ENCODE data around the gene C10orf67.
"Not testable (repeated sequence)": the region's sequence is repeated elsewhere in the genome, so short reads cannot be mapped to it uniquely, and the experiment has no call there.

C10orf67 gene

GRCh38 chr10:23326544-23327307 lies 17.9 kb downstream of the C10orf67 start:
- no peak for DNase-seq (ENCODE audit: low read depth in 2 of 2, low spot score in 1 of 2)

- DNase-seq (ENCODE audit: low read depth in 2 of 2, low spot score in 1 of 2) = no peak
Observed at GRCh38 chr10:23325132-23325531, 19.5 kb downstream of the C10orf67 start.

- no peak for DNase-seq (ENCODE audit: low read depth in 2 of 2, low spot score in 1 of 2)
Observed at GRCh38 chr10:23324351-23324750, 20.2 kb downstream of the C10orf67 start.

GRCh38 chr10:23322082-23322481 lies 22.5 kb downstream of the C10orf67 start:
- DNase-seq (ENCODE audit: low read depth in 2 of 2, low spot score in 1 of 2) = no peak

- no peak for DNase-seq (ENCODE audit: low read depth in 2 of 2, low spot score in 1 of 2)
Observed at GRCh38 chr10:23319835-23320234, 24.8 kb downstream of the C10orf67 start.

- no peak for DNase-seq (ENCODE audit: low read depth in 2 of 2, low spot score in 1 of 2)
Observed at GRCh38 chr10:23318359-23318758, 26.2 kb downstream of the C10orf67 start.

- no peak for DNase-seq (ENCODE audit: low read depth in 2 of 2, low spot score in 1 of 2)
Observed at GRCh38 chr10:23317416-23317815, 27.2 kb downstream of the C10orf67 start.

GRCh38 chr10:23316406-23316805 lies 28.2 kb downstream of the C10orf67 start:
- no peak for DNase-seq (ENCODE audit: low read depth in 2 of 2, low spot score in 1 of 2)

- DNase-seq (ENCODE audit: low read depth in 2 of 2, low spot score in 1 of 2) = no peak
Observed at GRCh38 chr10:23315966-23316365, 28.6 kb downstream of the C10orf67 start.

- no peak for DNase-seq (ENCODE audit: low read depth in 2 of 2, low spot score in 1 of 2)
Observed at GRCh38 chr10:23314835-23315239, 29.8 kb downstream of the C10orf67 start.

- DNase-seq (ENCODE audit: low read depth in 2 of 2, low spot score in 1 of 2) = no peak
Observed at GRCh38 chr10:23311034-23311433, 33.6 kb downstream of the C10orf67 start.

GRCh38 chr10:23310404-23310803 lies 34.2 kb downstream of the C10orf67 start:
- no peak for DNase-seq (ENCODE audit: low read depth in 2 of 2, low spot score in 1 of 2)

GRCh38 chr10:23299961-23300360 lies 44.6 kb downstream of the C10orf67 start:
- not testable (repeated sequence) for DNase-seq (ENCODE audit: low read depth in 2 of 2, low spot score in 1 of 2)

- DNase-seq (ENCODE audit: low read depth in 2 of 2, low spot score in 1 of 2) = no peak
Observed at GRCh38 chr10:23294638-23295247, 49.9 kb downstream of the C10orf67 start.

- DNase-seq (ENCODE audit: low read depth in 2 of 2, low spot score in 1 of 2) = no peak
Observed at GRCh38 chr10:23293973-23294590, 50.5 kb downstream of the C10orf67 start.

- no peak for DNase-seq (ENCODE audit: low read depth in 2 of 2, low spot score in 1 of 2)
Observed at GRCh38 chr10:23293145-23293724, 51.4 kb downstream of the C10orf67 start.

- DNase-seq (ENCODE audit: low read depth in 2 of 2, low spot score in 1 of 2) = no peak
Observed at GRCh38 chr10:23291551-23292334, 52.9 kb downstream of the C10orf67 start.

GRCh38 chr10:23284674-23285335 lies 59.8 kb downstream of the C10orf67 start:
- no peak for DNase-seq (ENCODE audit: low read depth in 2 of 2, low spot score in 1 of 2)

- DNase-seq (ENCODE audit: low read depth in 2 of 2, low spot score in 1 of 2) = no peak
Observed at GRCh38 chr10:23284155-23284554, 60.4 kb downstream of the C10orf67 start.

- no peak for DNase-seq (ENCODE audit: low read depth in 2 of 2, low spot score in 1 of 2)
Observed at GRCh38 chr10:23283680-23284079, 60.9 kb downstream of the C10orf67 start.

GRCh38 chr10:23281044-23281433 lies 63.6 kb downstream of the C10orf67 start:
- no peak for DNase-seq (ENCODE audit: low read depth in 2 of 2, low spot score in 1 of 2)

Data from stimulated activated CD8-positive, alpha-beta memory T cell treated with anti-CD3 and anti-CD28 coated beads, Interleukin-4, amount 100 ng/mL, for 1 hour (primary cell).